GM06990 (cell line): ENCODE measurements around the gene STXBP5.

Experiments
- DNase-seq: peaks from one replicate; pipeline ENCODE4 v3.0.0-alpha.2; 2011; ENCODE audit not compliant: insufficient read length; ENCODE audit errors: extremely low read depth
- H3K27me3 ChIP-seq: replicated peaks from 2 replicates; pipeline ENCODE4 v1.6.0; 2011; ENCODE audit warnings: low read length; ENCODE audit not compliant: control insufficient read depth, insufficient read depth
- H3K36me3 ChIP-seq: 2 replicates; pipeline ENCODE4 v1.5.1; 2011; ENCODE audit warnings: low read length; ENCODE audit not compliant: control insufficient read depth, insufficient read depth
- H3K4me3 ChIP-seq: replicated peaks from 2 replicates; pipeline ENCODE4 v1.5.1; 2011; ENCODE audit warnings: low read depth, mild to moderate bottlenecking, control low read depth, low read length
- TF ChIP-seq, protein P1 (sequence below): IDR thresholded peaks from 2 replicates; pipeline ENCODE4 v1.5.1; 2011; ENCODE audit warnings: low read length, control low read depth, mild to moderate bottlenecking, inconsistent platforms; ENCODE audit not compliant: insufficient read depth, poor library complexity, severe bottlenecking

The STXBP5 gene

DNA sequence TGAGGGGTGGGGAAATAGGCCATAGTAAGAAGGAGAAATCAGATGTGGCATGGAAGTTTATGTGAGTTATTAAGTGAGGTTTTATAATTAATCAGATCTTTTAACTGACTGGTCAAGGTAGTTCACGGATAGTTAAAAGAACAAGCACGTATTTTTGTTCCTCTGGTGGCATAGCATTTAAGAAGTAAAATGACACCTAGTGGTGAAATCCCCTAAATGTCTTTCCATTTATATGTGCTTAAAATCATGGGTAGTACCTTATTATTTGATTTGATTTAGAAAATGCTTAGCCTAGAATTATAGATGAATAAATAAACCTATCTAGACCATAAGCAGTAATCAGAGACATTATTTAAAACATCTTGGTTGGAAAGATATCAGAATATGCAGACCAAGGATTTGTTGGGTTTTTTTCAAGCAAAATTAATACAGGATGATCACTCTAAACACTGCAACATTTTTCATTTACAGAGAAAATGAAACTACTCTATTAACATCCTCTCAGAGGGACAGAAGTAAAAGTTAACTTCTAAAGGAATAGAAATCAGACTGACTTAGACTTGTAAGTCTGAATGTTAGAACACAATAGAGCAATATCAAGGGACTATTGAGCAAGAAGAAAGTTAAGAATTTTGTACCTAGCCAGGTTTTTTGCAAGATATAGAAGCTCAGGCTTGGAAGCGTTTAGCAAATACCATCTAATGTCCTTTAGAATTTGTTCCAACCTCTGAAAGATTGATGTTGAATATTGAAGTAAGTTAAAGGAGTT lies 81.1 kb downstream of the STXBP5 start:
- TF ChIP-seq, protein P1, sequence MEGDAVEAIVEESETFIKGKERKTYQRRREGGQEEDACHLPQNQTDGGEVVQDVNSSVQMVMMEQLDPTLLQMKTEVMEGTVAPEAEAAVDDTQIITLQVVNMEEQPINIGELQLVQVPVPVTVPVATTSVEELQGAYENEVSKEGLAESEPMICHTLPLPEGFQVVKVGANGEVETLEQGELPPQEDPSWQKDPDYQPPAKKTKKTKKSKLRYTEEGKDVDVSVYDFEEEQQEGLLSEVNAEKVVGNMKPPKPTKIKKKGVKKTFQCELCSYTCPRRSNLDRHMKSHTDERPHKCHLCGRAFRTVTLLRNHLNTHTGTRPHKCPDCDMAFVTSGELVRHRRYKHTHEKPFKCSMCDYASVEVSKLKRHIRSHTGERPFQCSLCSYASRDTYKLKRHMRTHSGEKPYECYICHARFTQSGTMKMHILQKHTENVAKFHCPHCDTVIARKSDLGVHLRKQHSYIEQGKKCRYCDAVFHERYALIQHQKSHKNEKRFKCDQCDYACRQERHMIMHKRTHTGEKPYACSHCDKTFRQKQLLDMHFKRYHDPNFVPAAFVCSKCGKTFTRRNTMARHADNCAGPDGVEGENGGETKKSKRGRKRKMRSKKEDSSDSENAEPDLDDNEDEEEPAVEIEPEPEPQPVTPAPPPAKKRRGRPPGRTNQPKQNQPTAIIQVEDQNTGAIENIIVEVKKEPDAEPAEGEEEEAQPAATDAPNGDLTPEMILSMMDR = peak; percentile 34
- no peak for DNase-seq
- no peaks in the 10 kb centered on the region for H3K27me3 ChIP-seq
- H3K36me3 ChIP-seq = no peaks in the 10 kb centered on the region
- H3K4me3 ChIP-seq = no peak overlapping the region

DNA sequence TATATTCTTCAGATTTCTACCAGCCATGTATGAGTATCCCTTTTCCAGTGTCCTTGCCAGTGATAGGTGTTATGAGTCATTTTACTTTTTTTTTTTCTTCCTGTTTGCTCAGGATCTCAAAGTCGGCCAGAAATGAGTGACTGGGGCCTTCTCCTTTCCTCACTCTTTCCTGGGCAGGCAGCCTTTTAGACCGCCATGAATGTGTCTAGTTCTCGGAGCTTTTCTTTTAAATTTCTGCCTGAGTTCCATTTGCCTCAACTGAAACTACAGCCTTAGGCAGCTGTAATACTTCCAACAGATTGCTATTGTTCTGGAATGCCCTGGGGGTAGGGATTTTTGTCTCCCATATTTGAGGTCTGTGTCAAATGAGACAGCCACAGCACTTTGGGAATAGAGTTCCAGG lies 83.7 kb downstream of the STXBP5 start:
- no peaks in the 10 kb centered on the region for H3K36me3 ChIP-seq
- TF ChIP-seq, protein P1 = no peak
- no peak for DNase-seq
- H3K4me3 ChIP-seq = no peak overlapping the region
- H3K27me3 ChIP-seq = no peaks in the 10 kb centered on the region

DNA sequence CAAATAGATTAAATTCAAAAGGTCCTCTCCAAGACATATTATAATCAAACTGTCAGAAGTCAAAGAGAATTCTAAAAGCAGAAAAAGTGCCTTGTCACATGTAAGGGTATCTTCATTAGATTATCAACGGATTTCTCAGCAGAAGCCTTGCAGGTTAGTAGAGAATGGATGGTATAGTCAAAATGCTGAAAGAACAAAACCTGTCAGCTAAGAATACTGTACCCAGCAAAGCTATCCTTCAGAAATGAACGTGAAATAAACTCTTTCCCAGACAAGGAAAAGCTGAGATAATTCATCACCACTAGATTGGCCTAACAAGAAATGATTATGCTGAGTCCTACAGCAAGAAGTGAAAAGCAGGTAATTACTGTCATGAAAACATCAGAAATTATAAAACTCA lies 92.9 kb downstream of the STXBP5 start:
- Histone ChIP-seq H3K4me3 (no peak overlapping the region), H3K27me3 (no peaks in the 10 kb centered on the region), H3K36me3 (no peaks in the 10 kb centered on the region; the same call in 1 of the 2 replicates)
- no peak for DNase-seq
- TF ChIP-seq, protein P1 = no peak

DNA sequence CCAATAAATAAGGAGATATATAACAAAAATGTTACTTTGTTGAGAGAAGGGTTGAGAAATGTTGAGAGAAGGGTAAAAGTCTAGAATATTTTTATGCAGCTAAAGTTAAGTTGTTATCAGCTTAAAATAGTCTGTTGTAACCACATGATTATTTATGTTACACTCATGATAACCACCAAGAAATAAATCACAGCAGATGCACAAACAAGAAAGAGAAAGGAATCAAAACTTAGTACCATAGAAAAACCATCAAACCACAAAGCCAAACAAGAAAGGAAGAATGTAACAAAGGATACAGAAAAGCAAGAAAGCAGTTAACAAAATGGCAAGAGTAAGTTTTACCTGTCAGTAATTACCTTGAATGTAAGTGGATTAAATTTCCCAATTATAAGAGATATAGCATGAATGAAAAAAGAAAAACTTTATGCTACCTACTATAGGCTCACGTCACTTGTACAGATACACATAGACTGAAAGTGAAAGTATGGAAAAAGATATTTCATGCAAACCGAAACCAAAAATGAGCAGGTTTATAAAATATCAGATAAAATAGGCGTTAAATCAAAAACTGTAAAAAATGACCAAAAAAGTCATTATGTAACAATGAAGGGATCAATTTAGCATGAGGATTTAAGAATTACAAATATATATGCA lies 93.6 kb downstream of the STXBP5 start:
- Histone ChIP-seq H3K36me3 (no peaks in the 10 kb centered on the region; the same call in 1 of the 2 replicates), H3K4me3 (no peak overlapping the region)
- no peak for DNase-seq

DNA sequence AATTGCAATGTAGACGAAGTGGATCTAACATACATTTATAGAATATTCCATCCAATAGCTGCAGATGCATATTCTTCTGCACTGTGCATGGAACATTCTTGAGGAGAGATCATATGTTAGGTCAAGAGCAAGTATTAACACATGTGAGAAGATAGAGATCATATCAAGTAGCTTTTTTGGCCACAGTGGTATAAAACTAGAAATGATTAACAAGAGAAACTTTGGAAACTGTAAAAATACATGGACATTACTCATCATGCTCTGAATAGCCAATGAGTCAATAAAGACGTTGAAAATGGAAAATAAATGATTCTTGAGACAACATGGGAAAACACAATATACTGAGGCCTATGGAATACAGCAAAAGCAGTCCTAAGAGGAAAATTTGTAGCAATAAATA lies 94.2 kb downstream of the STXBP5 start:
- H3K4me3 ChIP-seq = no peak overlapping the region
- no peaks in the 10 kb centered on the region; the same call in none of the 2 replicates for H3K36me3 ChIP-seq
- DNase-seq = no peak
- H3K27me3 ChIP-seq = no peaks in the 10 kb centered on the region
- TF ChIP-seq, protein P1 = no peak

More for the DNA sequence above, 93.6 kb downstream of the STXBP5 start:
- H3K27me3 ChIP-seq = no peaks in the 10 kb centered on the region
- TF ChIP-seq, protein P1 = no peak
